ENCODE results near the gene UBE3D. TPM values are rescaled to one million over a fixed set of nuclear protein-coding genes. Genes with fewer than 3 reads are reported as not detected.

UBE3D gene
- total RNA-seq, 1 donor from 2014 or later, result 12.1 TPM

GRCh38 chr6:82984720-82985119 lies 80.9 kb downstream of the UBE3D start:
- no peak overlapping the region for H3K4me3 Mint-ChIP-seq (ENCODE audit: unreplicated experiment)
- H3K36me3 Mint-ChIP-seq (ENCODE audit: low read depth, unreplicated experiment), result no peaks in the 10 kb centered on the region
- no peak for TF ChIP-seq CTCF (IDR thresholded peaks at IDR 0.05; ENCODE audit: unreplicated experiment)
- H3K9me3 Mint-ChIP-seq (ENCODE audit: unreplicated experiment), result no peaks in the 10 kb centered on the region
- H3K27ac Mint-ChIP-seq (ENCODE audit: unreplicated experiment), result no peak overlapping the region
- no peak for DNase-seq (ENCODE audit: low spot score)
- H3K27me3 Mint-ChIP-seq (ENCODE audit: unreplicated experiment), result no peaks in the 10 kb centered on the region
- H3K4me1 Mint-ChIP-seq (ENCODE audit: unreplicated experiment), result no peaks in the 10 kb centered on the region

GRCh38 chr6:82980086-82980485 lies 85.6 kb downstream of the UBE3D start:
- no peak for DNase-seq (ENCODE audit: low spot score)
- Mint-ChIP-seq H3K36me3 (ENCODE audit: low read depth, unreplicated experiment) (no peaks in the 10 kb centered on the region), H3K4me1 (ENCODE audit: unreplicated experiment) (no peaks in the 10 kb centered on the region), H3K9me3 (ENCODE audit: unreplicated experiment) (no peaks in the 10 kb centered on the region), H3K27ac (ENCODE audit: unreplicated experiment) (no peak overlapping the region), H3K27me3 (ENCODE audit: unreplicated experiment) (no peaks in the 10 kb centered on the region), H3K4me3 (ENCODE audit: unreplicated experiment) (no peak overlapping the region)
- no peak for TF ChIP-seq CTCF (IDR thresholded peaks at IDR 0.05; ENCODE audit: unreplicated experiment)

GRCh38 chr6:82979657-82980056 lies 86.0 kb downstream of the UBE3D start:
- Mint-ChIP-seq H3K4me1 (ENCODE audit: unreplicated experiment) (no peaks in the 10 kb centered on the region), H3K36me3 (ENCODE audit: low read depth, unreplicated experiment) (no peaks in the 10 kb centered on the region), H3K4me3 (ENCODE audit: unreplicated experiment) (no peak overlapping the region), H3K27me3 (ENCODE audit: unreplicated experiment) (no peaks in the 10 kb centered on the region), H3K27ac (ENCODE audit: unreplicated experiment) (no peak overlapping the region), H3K9me3 (ENCODE audit: unreplicated experiment) (no peaks in the 10 kb centered on the region)
- DNase-seq (ENCODE audit: low spot score), result no peak
- TF ChIP-seq CTCF (IDR thresholded peaks at IDR 0.05; ENCODE audit: unreplicated experiment), result no peak

- Mint-ChIP-seq H3K4me3 (ENCODE audit: unreplicated experiment) (no peak overlapping the region), H3K9me3 (ENCODE audit: unreplicated experiment) (no peaks in the 10 kb centered on the region), H3K27ac (ENCODE audit: unreplicated experiment) (no peak overlapping the region), H3K27me3 (ENCODE audit: unreplicated experiment) (no peaks in the 10 kb centered on the region), H3K36me3 (ENCODE audit: low read depth, unreplicated experiment) (no peaks in the 10 kb centered on the region), H3K4me1 (ENCODE audit: unreplicated experiment) (no peaks in the 10 kb centered on the region)
- no peak for TF ChIP-seq CTCF (IDR thresholded peaks at IDR 0.05; ENCODE audit: unreplicated experiment)
- no peak for DNase-seq (ENCODE audit: low spot score)
Observed at GRCh38 chr6:82978362-82978945, 87.2 kb downstream of the UBE3D start.

GRCh38 chr6:82976179-82976578 lies 89.5 kb downstream of the UBE3D start:
- H3K27me3 Mint-ChIP-seq (ENCODE audit: unreplicated experiment), result no peaks in the 10 kb centered on the region
- TF ChIP-seq CTCF (IDR thresholded peaks at IDR 0.05; ENCODE audit: unreplicated experiment), result no peak
- H3K9me3 Mint-ChIP-seq (ENCODE audit: unreplicated experiment), result no peaks in the 10 kb centered on the region
- H3K4me1 Mint-ChIP-seq (ENCODE audit: unreplicated experiment), result no peaks in the 10 kb centered on the region
- H3K4me3 Mint-ChIP-seq (ENCODE audit: unreplicated experiment), result no peak overlapping the region
- no peak for DNase-seq (ENCODE audit: low spot score)
- no peak overlapping the region for H3K27ac Mint-ChIP-seq (ENCODE audit: unreplicated experiment)
- H3K36me3 Mint-ChIP-seq (ENCODE audit: low read depth, unreplicated experiment), result no peaks in the 10 kb centered on the region
